ENCODE measurements around the gene MYO16. TPM values are rescaled to one million over a fixed set of nuclear protein-coding genes. Genes with fewer than 3 reads are reported as not detected.

The MYO16 gene
- total RNA-seq, 1 donor from 2014 or later = not detected

DNA sequence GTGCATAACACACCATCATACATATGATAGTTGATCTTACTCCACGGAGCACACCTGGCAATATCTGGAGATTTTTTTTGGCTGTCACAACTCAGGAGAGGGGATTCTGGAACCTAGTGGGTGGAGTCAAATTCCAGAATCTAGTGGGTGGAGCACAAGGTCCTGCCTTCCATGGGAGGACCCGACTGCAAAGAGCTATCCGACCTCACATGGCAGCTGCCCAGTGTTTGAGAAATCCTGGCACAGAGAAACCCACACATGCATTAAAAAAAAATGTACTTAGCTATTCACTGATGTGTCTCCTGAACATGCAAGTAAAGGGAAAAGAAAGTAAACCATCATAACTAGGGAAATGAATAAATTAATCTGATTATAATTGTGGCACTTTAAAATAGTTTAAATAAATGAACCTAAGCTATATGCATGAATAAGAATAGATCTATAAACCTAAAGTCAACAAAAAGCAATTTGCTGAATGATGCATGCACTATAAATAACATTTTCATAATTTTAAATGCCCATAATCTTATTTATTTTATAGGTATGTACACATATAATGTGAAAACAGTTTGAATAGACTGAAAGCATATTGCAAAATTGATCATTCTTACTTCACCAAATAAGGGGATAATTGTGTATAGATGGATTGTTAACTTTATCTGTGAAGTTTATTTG is 300.3 kb downstream of the MYO16 start:
- H3K4me3 ChIP-seq (ENCODE audit: low read depth, low read length) = no peak overlapping the region
- FAIRE-seq (no peak), DNase-seq (ENCODE audit: low read depth) (no peak)
- H3K36me3 ChIP-seq (ENCODE audit: control insufficient read depth, insufficient read depth, low read length) = no peaks in the 10 kb centered on the region
- no peaks in the 10 kb centered on the region for H3K27me3 ChIP-seq (ENCODE audit: control insufficient read depth, insufficient read depth, low read length)
- TF ChIP-seq, protein P1, sequence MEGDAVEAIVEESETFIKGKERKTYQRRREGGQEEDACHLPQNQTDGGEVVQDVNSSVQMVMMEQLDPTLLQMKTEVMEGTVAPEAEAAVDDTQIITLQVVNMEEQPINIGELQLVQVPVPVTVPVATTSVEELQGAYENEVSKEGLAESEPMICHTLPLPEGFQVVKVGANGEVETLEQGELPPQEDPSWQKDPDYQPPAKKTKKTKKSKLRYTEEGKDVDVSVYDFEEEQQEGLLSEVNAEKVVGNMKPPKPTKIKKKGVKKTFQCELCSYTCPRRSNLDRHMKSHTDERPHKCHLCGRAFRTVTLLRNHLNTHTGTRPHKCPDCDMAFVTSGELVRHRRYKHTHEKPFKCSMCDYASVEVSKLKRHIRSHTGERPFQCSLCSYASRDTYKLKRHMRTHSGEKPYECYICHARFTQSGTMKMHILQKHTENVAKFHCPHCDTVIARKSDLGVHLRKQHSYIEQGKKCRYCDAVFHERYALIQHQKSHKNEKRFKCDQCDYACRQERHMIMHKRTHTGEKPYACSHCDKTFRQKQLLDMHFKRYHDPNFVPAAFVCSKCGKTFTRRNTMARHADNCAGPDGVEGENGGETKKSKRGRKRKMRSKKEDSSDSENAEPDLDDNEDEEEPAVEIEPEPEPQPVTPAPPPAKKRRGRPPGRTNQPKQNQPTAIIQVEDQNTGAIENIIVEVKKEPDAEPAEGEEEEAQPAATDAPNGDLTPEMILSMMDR (IDR thresholded peaks at IDR 0.05; ENCODE audit: insufficient read depth, low read length, severe bottlenecking) = no peak

DNA sequence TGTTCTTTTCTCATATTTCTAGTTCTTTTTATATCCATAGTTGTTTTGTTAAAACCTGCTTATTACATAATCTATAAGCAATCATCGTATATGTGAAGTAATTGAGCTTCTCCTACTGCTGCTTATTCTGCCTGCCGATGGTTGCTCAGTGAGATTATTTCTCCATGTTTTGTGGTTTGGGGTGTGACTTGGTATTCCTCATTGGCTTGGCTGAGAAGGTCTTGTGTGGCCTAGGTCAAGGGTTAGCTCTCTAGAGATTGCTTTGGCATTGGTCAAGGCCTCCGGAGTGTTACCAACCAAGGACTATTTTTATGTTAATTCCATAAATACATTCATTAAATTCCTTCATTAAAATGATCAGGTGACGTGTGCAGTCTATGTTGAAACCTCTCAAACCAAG is 302.8 kb downstream of the MYO16 start:
- DNase-seq (ENCODE audit: low read depth) (no peak), FAIRE-seq (no peak)
- Histone ChIP-seq H3K4me3 (ENCODE audit: low read depth, low read length) (no peak overlapping the region), H3K36me3 (ENCODE audit: control insufficient read depth, insufficient read depth, low read length) (no peaks in the 10 kb centered on the region), H3K27me3 (ENCODE audit: control insufficient read depth, insufficient read depth, low read length) (no peaks in the 10 kb centered on the region)
- TF ChIP-seq, protein P1 (IDR thresholded peaks at IDR 0.05; ENCODE audit: insufficient read depth, low read length, severe bottlenecking) = no peak

GRCh38 chr13:108933061-108933460 is 303.6 kb downstream of the MYO16 start:
- DNase-seq (ENCODE audit: low read depth) (no peak), FAIRE-seq (no peak)
- TF ChIP-seq, protein P1 (IDR thresholded peaks at IDR 0.05; ENCODE audit: insufficient read depth, low read length, severe bottlenecking) = no peak
- H3K27me3 ChIP-seq (ENCODE audit: control insufficient read depth, insufficient read depth, low read length) = no peaks in the 10 kb centered on the region
- no peaks in the 10 kb centered on the region for H3K36me3 ChIP-seq (ENCODE audit: control insufficient read depth, insufficient read depth, low read length)
- no peak overlapping the region for H3K4me3 ChIP-seq (ENCODE audit: low read depth, low read length)

DNA sequence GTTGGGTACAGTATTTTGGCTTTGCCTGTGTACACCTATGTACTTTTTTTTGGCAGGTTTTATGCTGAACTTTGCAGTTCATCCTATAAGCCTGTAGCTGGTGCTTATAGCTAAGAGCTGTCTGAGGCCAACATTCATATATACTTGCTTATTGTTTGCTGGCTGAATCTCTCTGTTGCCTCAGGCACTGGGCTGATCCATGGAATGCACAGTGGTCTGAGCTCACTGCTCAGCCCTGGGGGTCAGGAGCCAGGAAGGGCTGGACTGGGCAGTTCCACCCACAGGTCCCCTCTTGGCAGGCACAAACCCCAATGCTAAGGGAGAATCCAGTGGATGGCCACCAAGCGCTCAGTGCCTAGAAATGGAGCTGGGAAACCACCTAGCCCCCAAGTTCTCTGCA is 308.7 kb downstream of the MYO16 start:
- TF ChIP-seq, protein P1 (IDR thresholded peaks at IDR 0.05; ENCODE audit: insufficient read depth, low read length, severe bottlenecking) = no peak
- Histone ChIP-seq H3K4me3 (ENCODE audit: low read depth, low read length) (no peak overlapping the region), H3K36me3 (ENCODE audit: control insufficient read depth, insufficient read depth, low read length) (no peaks in the 10 kb centered on the region), H3K27me3 (ENCODE audit: control insufficient read depth, insufficient read depth, low read length) (no peaks in the 10 kb centered on the region)
- no peak for FAIRE-seq
- no peak for DNase-seq (ENCODE audit: low read depth)

DNA sequence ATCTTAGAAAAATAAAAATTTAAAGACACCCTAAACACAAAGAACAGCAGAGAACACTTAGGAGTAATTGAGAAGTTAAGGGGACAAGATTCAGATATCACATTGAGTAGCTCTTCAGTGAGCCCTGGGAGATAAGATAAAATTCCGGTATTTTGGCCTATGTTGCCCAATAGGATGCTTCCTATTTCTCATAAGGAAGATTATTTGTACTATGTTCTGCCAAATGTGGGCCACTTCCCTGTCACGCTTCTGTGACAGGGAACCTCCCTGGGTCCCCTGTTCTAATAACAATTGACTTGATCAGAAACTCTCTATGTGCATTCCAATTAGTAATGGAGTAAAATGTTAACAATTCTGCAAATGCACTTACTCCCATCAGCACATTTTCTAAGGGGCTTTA is 310.7 kb downstream of the MYO16 start:
- DNase-seq (ENCODE audit: low read depth) = no peak
- Histone ChIP-seq H3K27me3 (ENCODE audit: control insufficient read depth, insufficient read depth, low read length) (no peaks in the 10 kb centered on the region), H3K4me3 (ENCODE audit: low read depth, low read length) (no peak overlapping the region), H3K36me3 (ENCODE audit: control insufficient read depth, insufficient read depth, low read length) (no peaks in the 10 kb centered on the region)
- FAIRE-seq = no peak
- TF ChIP-seq, protein P1 (IDR thresholded peaks at IDR 0.05; ENCODE audit: insufficient read depth, low read length, severe bottlenecking) = no peak

- FAIRE-seq (no peak), DNase-seq (ENCODE audit: low read depth) (no peak)
- TF ChIP-seq, protein P1 (IDR thresholded peaks at IDR 0.05; ENCODE audit: insufficient read depth, low read length, severe bottlenecking) = no peak
- H3K36me3 ChIP-seq (ENCODE audit: control insufficient read depth, insufficient read depth, low read length) = no peaks in the 10 kb centered on the region
- no peak overlapping the region for H3K4me3 ChIP-seq (ENCODE audit: low read depth, low read length)
- H3K27me3 ChIP-seq (ENCODE audit: control insufficient read depth, insufficient read depth, low read length) = no peaks in the 10 kb centered on the region
Observed at GRCh38 chr13:108943842-108944241, 314.4 kb downstream of the MYO16 start.
